SKM-1 treated with dmso at 0.1 percent for 144 hours (cell line): ENCODE results near the gene PCBD1.
A peak's percentile ranks its signal among the peaks of the same experiment; 100 is the strongest.

ENCODE experiments used
- DNase-seq: peaks from one replicate; lab custom pipeline; 2025; ENCODE audit not compliant: unreplicated experiment; lab: John Stamatoyannopoulos, UW

Gene PCBD1

GRCh38 chr10:70838270-70838805 is 50.0 kb downstream of the PCBD1 start:
- DNase-seq: no peak

DNA sequence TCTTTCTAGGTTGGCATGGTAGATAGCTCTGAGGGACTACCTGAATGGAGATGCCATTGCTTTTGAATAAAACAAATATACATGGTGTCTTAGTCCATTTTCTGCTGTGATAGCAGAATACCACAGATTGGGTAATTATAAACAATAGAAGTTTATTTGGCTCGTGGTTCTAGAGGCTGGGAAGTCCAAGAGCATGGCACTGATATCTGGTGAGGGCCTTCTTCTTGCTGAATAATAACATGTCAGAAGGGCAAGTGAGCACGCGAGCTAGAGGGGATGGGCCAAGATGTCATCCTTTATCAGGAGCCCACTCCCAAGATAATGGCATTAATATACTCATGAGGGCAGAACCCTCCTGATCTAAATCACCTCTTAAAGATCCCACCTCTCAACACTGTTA is 50.7 kb downstream of the PCBD1 start:
- DNase-seq: no peak

- no peak for DNase-seq
Measured at GRCh38 chr10:70836319-70836718, 52.0 kb downstream of the PCBD1 start.

- DNase-seq: peak; percentile 14
Measured at GRCh38 chr10:70834441-70835151, 53.8 kb downstream of the PCBD1 start.

GRCh38 chr10:70834021-70834420 is 54.3 kb downstream of the PCBD1 start:
- no peak for DNase-seq

DNA sequence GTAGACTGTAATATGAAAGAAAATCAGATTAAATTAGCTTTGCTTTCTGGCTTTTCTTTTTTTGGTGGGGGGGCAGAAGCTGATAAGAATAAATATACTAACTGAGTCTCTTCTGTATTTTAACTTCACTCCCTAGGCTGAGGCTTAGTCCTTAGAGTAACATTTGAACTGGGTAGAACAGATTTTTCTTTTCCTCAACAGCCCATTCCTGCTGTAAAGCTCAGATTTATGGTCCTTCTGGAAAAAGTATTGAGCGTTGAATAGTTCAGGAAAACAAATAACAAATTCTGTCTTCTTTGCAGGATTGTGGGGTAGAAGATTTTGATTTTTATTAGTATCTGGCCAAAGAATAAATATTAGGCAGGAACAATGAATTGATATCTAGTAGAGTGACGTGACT is 54.8 kb downstream of the PCBD1 start:
- DNase-seq: no peak
